HepG2 (cell line): ENCODE data around the gene DPH6. TPM values are rescaled to one million over a fixed set of nuclear protein-coding genes. Genes with fewer than 3 reads are reported as not detected.

Source experiments
- ATAC-seq: fragments of 200-7000 bp; cut with Tn5 transposase; 3 replicates; pipeline ENCODE4 v1.9.1; 2020; ENCODE audit warnings: mild to moderate bottlenecking, moderate library complexity
- BruUV-seq: library from RNA; stranded (reverse); fragments of 400-500 nt; replicated peaks from 2 replicates; lab custom pipeline; 2021; lab: Mats Ljungman, UMichigan
- CTCF ChIA-PET: fragments of 300-600 bp; formaldehyde crosslinking; extraction: SDS; loops from one replicate; lab custom pipeline; 2021; ENCODE audit warnings: low total read pairs, inconsistent platforms, low intra/inter-chr PET ratio; lab: Yijun Ruan, JAX
- POLR2A ChIA-PET: fragments of 350-600 bp; sonication (Branson Sonifier 250); formaldehyde crosslinking; loops from one replicate; lab custom pipeline; 2020; ENCODE audit warnings: antibody characterized with exemption, inconsistent platforms; lab: Yijun Ruan, JAX
- DNase-seq: peaks from one replicate; pipeline ENCODE4 v3.0.0-alpha.2; 2015; ENCODE audit warnings: low spot score
- FAIRE-seq: peaks from 3 replicates; lab custom pipeline; 2011; peaks lifted over from hg19 to GRCh38; lab: Jason Lieb, UNC
- H2AFZ ChIP-seq: one replicate; pipeline ENCODE4 v1.6.1; 2011; ENCODE audit warnings: low read length, inconsistent platforms
- H3K27ac ChIP-seq: fragments of 300-600 bp; 3 replicates; pipeline ENCODE4 v1.8.0; 2011; ENCODE audit warnings: mixed run types, mild to moderate bottlenecking, mixed read lengths, low read length, inconsistent platforms; ENCODE audit not compliant: insufficient read depth; ENCODE audit errors: extremely low read length
- H3K27me3 ChIP-seq, 2 experiments: fragments of 200-600 bp in 1 of 2; 2 replicates in 1 of 2; 3 replicates in 1 of 2; pipeline versions ENCODE4 v1.6.0 to v1.8.0; 2011; ENCODE audit warnings: low read length in 2 of 2, mild to moderate bottlenecking in 2 of 2, moderate library complexity in 2 of 2, inconsistent platforms in 1 of 2; ENCODE audit not compliant: insufficient read depth in 2 of 2, control insufficient read depth in 1 of 2
- H3K36me3 ChIP-seq, 2 experiments: fragments of 200-600 bp in 1 of 2; replicated peaks in 1 of 2; 2 replicates in 1 of 2; 3 replicates in 1 of 2; pipeline versions ENCODE4 v1.5.1 to v1.8.0; 2011; ENCODE audit warnings: low read length in 2 of 2, inconsistent platforms in 1 of 2; ENCODE audit not compliant: insufficient read depth in 2 of 2, control insufficient read depth in 1 of 2
- H3K4me1 ChIP-seq: 2 replicates; pipeline ENCODE4 v1.5.1; 2012; ENCODE audit warnings: low read length, inconsistent platforms; ENCODE audit not compliant: insufficient read depth
- H3K4me2 ChIP-seq: 2 replicates; pipeline ENCODE4 v1.6.0; 2011; ENCODE audit warnings: low read depth, low read length, inconsistent platforms
- H3K4me3 ChIP-seq, 3 experiments: fragments of 200-600 bp in 1 of 3; sonication (generic), shearing (Covaris generic) in 1 of 3; replicated peaks in 1 of 3; 2 replicates each; pipeline ENCODE4 v1.5.1; 2011 to 2016; ENCODE audit warnings: low read length in 3 of 3, inconsistent platforms in 2 of 3, low read depth in 2 of 3, mild to moderate bottlenecking in 2 of 3, control low read depth in 1 of 3, mixed read lengths in 1 of 3; ENCODE audit not compliant: insufficient read depth in 1 of 3
- H3K79me2 ChIP-seq: one replicate; pipeline ENCODE4 v1.6.1; 2011; ENCODE audit warnings: low read length, inconsistent platforms; ENCODE audit not compliant: insufficient read depth
- H3K9ac ChIP-seq: 2 replicates; pipeline ENCODE4 v1.6.0; 2011; ENCODE audit warnings: mild to moderate bottlenecking, low read depth, low read length, inconsistent platforms; ENCODE audit not compliant: insufficient read depth
- H3K9me3 ChIP-seq: 2 replicates; pipeline ENCODE4 v1.5.1; 2012; ENCODE audit warnings: mild to moderate bottlenecking, low read length
- H4K20me1 ChIP-seq: 2 replicates; pipeline ENCODE4 v1.6.0; 2011; ENCODE audit warnings: inconsistent platforms, mild to moderate bottlenecking, low read length, moderate library complexity; ENCODE audit not compliant: insufficient read depth
- BCL6 ChIP-seq: IDR thresholded peaks from 2 replicates; pipeline ENCODE4 v1.6.1; 2016; ENCODE audit warnings: missing genetic modification reagents, missing compliant biosample characterization
- HMG20B ChIP-seq: conservative IDR thresholded peaks from 2 replicates; pipeline ENCODE4 v1.6.1; 2016; ENCODE audit warnings: missing genetic modification reagents, missing compliant biosample characterization
- HOXA5 ChIP-seq: sonication (generic); formaldehyde crosslinking; IDR thresholded peaks from 2 replicates; pipeline ENCODE4 v1.4.0; 2020; ENCODE audit warnings: missing genetic modification reagents
- NFYC ChIP-seq: IDR thresholded peaks from 2 replicates; pipeline ENCODE4 v1.6.1; 2016; ENCODE audit warnings: missing genetic modification reagents, missing compliant biosample characterization
- NONO ChIP-seq, 2 experiments: fragments of 450-650 bp in 1 of 2; sonication (generic) in 1 of 2; formaldehyde crosslinking in 1 of 2; IDR thresholded peaks in 1 of 2; conservative IDR thresholded peaks in 1 of 2; 2 replicates each; pipeline versions ENCODE4 v1.6.1 to v1.8.0; 2017 to 2022; ENCODE audit warnings: mild to moderate bottlenecking in 1 of 2, missing genetic modification reagents in 1 of 2, moderate library complexity in 1 of 2
- SIX1 ChIP-seq: sonication (generic); formaldehyde crosslinking; IDR thresholded peaks from 2 replicates; pipeline ENCODE4 v1.4.0; 2020; ENCODE audit warnings: missing genetic modification reagents, borderline replicate concordance
- SP4 ChIP-seq: sonication (generic); formaldehyde crosslinking; IDR thresholded peaks from 2 replicates; pipeline ENCODE4 v1.8.1; 2023; ENCODE audit warnings: mild to moderate bottlenecking, missing genetic modification reagents
- THAP11 ChIP-seq: IDR thresholded peaks from 2 replicates; pipeline ENCODE4 v1.6.1; 2016; ENCODE audit warnings: missing biosample characterization, missing genetic modification reagents
- ZBTB42 ChIP-seq: sonication (generic); formaldehyde crosslinking; IDR thresholded peaks from 2 replicates; pipeline ENCODE4 v1.5.0; 2020; ENCODE audit warnings: mild to moderate bottlenecking, missing genetic modification reagents
- ZFP41 ChIP-seq: sonication (generic); formaldehyde crosslinking; IDR thresholded peaks from 2 replicates; pipeline ENCODE4 v1.4.0; 2020; ENCODE audit warnings: mild to moderate bottlenecking, missing genetic modification reagents, borderline replicate concordance
- ZKSCAN1 ChIP-seq: fragments of 150-350 bp; IDR thresholded peaks from 2 replicates; pipeline ENCODE4 v1.6.1; 2014; ENCODE audit warnings: low read length
- ZNF292 ChIP-seq: sonication (generic); formaldehyde crosslinking; IDR thresholded peaks from 2 replicates; pipeline ENCODE4 v1.8.1; 2022; ENCODE audit warnings: mild to moderate bottlenecking, low read depth, missing genetic modification reagents, borderline replicate concordance
- ZNF335 ChIP-seq: sonication (generic); formaldehyde crosslinking; IDR thresholded peaks from 2 replicates; pipeline ENCODE4 v1.4.0; 2020; ENCODE audit warnings: missing genetic modification reagents
- ZNF589 ChIP-seq: sonication (generic); formaldehyde crosslinking; conservative IDR thresholded peaks from 2 replicates; pipeline ENCODE4 v1.8.0; 2022; ENCODE audit warnings: mild to moderate bottlenecking, moderate library complexity, missing genetic modification reagents
- WGBS: methylation state at CpG from one replicate; pipeline ENCODE4 v1.1.6; 2017; ENCODE audit warnings: low lambda C conversion rate; 5-methylcytosine and 5-hydroxymethylcytosine counted together
- in situ Hi-C: cut with HindIII; loops from 2 replicates; pipeline ENCODE4 v1.10.0; 2017; ENCODE audit warnings: low pct_unique_long_range_greater_than_20kb; ENCODE audit not compliant: extremely low pct_ligation_motif_present
- intact Hi-C: fragments of 100-400 bp; cut with micrococcal nuclease; formaldehyde crosslinking; loops from one replicate; pipeline ENCODE4 v1.10.0; 2022; ENCODE audit not compliant: unreplicated experiment
- polyA plus RNA-seq, 8 experiments: library from polyadenylated mRNA; depleted of rRNA in 3 of 8; stranded (reverse) in 7 of 8; unstranded in 1 of 8; fragments of >200 nt; fragmentation: Illumina TruSeq in 4 of 8; extraction: Trizol in 4 of 8; gene quantifications; 2 replicates each; pipeline versions ENCODE4 v1.2.1 to v1.2.3, GENCODE V29; 2011 to 2016; ENCODE audit warnings: low read depth in 4 of 8, missing spikeins in 1 of 8, mixed read lengths in 1 of 8; ENCODE audit not compliant: insufficient read depth in 1 of 8
- total RNA-seq, 5 experiments: library from RNA; depleted of rRNA; stranded (reverse); fragments of >200 nt; fragmentation: Illumina TruSeq; extraction: Trizol; gene quantifications; 2 replicates each; pipeline ENCODE4 v1.2.3, GENCODE V29; 2016; ENCODE audit warnings: low read depth in 1 of 5

Gene DPH6
- total and polyA plus RNA-seq, 2 of the 13 experiments (the other 11 are each of a cell fraction or from before 2014, with no cell fraction given), result 10.2 to 25.8 TPM

DNA sequence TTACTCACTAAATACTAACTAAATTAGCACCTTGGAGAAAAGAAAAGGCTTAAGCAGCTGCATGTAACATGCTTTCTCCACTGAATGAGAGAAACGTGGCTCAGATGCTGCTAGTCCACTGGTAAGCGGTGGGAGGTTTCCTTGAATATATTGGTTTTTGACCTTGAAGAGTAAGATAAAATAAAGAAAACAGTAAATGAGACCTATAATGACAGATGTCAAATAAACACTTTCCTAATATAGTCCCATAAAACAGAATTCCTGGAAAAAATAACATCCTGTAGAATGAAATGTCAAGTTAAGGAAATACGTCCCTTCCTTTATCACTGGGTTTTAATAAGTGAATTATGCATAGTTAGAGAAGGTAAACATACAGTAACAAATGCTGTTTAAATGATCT, 215.0 kb downstream of the DPH6 start:
- FAIRE-seq, result no peak
- Histone ChIP-seq H2AFZ (no peak overlapping the region), H3K9me3 (no peaks in the 10 kb centered on the region), H3K9ac (no peak overlapping the region), H3K4me1 (no peaks in the 10 kb centered on the region), H3K27ac (no peak overlapping the region), H3K4me2 (no peak overlapping the region), H3K36me3 (no peaks in the 10 kb centered on the region), H4K20me1 (no peaks in the 10 kb centered on the region), H3K79me2 (no peaks in the 10 kb centered on the region), H3K27me3 (no peaks in the 10 kb centered on the region), H3K4me3 (no peak overlapping the region)
- intact Hi-C loops, result no loop called here
- BruUV-seq, result no TSS peak
- TF ChIP-seq SIX1 (CRISPR knock-in tag), result no peak
- TF ChIP-seq HMG20B, result no peak
- TF ChIP-seq NONO (IDR thresholded peaks at IDR 0.05), result no peak
- TF ChIP-seq NONO (CRISPR knock-in tag; conservative IDR thresholded peaks at IDR 0.05), result no peak
- no peak for TF ChIP-seq SP4 (CRISPR knock-in tag)
- TF ChIP-seq ZNF335 (CRISPR knock-in tag), result no peak
- TF ChIP-seq ZKSCAN1, result no peak
- TF ChIP-seq ZNF589 (CRISPR knock-in tag), result no peak
- no peak for TF ChIP-seq BCL6 (CRISPR knock-in tag)
- TF ChIP-seq NFYC (CRISPR knock-in tag), result no peak
- no peak for TF ChIP-seq HOXA5 (CRISPR knock-in tag)
- 91% methylated on average over 3 of the region's 3 CpGs for WGBS
- ChIA-PET POLR2A (no interaction called here), CTCF (no interaction called here)
- in situ Hi-C loops, result no loop called here
- no peak for DNase-seq
- no peak for ATAC-seq

DNA sequence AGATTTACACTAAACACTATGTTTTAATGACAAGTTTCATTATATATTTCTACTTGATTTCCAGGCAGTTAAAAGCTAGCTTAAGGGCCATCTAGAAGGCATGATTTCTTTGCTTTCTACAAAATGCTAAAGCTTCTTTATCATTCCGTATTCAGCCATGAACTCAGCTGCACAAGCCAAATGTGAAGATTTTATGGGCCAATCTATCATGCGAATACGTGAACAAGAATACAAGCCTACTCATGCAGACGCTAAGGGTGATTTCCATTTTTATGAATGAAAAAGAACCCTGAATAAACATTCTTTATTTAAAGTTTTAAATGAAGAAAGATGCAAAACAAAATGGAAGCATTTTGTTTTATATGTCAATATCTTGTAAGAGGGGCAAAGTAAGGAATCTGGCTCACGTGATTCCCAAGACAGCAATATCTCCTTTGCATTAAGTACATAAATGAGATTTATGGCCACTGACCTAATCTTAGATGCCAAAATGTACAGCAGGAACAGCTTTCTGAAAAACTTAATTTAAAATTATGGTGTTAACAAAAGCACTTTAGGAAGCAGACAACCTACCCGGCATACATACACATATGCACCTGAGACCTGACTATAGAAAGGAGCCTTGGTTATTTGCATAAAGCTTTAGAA, 215.8 kb downstream of the DPH6 start:
- H3K79me2 ChIP-seq, result no peaks in the 10 kb centered on the region
- no peak overlapping the region for H3K9ac ChIP-seq
- H3K27me3 ChIP-seq, result no peaks in the 10 kb centered on the region
- CTCF ChIA-PET, result no interaction called here
- H3K27ac ChIP-seq, result no peak overlapping the region
- no peak for DNase-seq
- intact Hi-C loops, result no loop called here
- FAIRE-seq, result no peak
- H3K9me3 ChIP-seq, result no peaks in the 10 kb centered on the region
- BruUV-seq, result no TSS peak
- no peak overlapping the region for H2AFZ ChIP-seq
- no peak overlapping the region for H3K4me2 ChIP-seq
- no peaks in the 10 kb centered on the region for H3K4me1 ChIP-seq
- ATAC-seq, result no peak
- no peaks in the 10 kb centered on the region for H4K20me1 ChIP-seq
- no peak for TF ChIP-seq ZNF292
- TF ChIP-seq THAP11 (CRISPR knock-in tag), result no peak
- no peak for TF ChIP-seq ZBTB42 (CRISPR knock-in tag)
- TF ChIP-seq ZFP41, result no peak
- TF ChIP-seq, all 625 proteins: peak for 0
- H3K4me3 ChIP-seq, result no peak overlapping the region
- in situ Hi-C loops, result no loop called here
- no peaks in the 10 kb centered on the region for H3K36me3 ChIP-seq
- 94% methylated on average over 6 of the region's 6 CpGs for WGBS
- POLR2A ChIA-PET, result no interaction called here
